ENCODE data around the gene IFI27L2.
A peak's percentile ranks its signal among the peaks of the same experiment; 100 is the strongest.

The IFI27L2 gene

GRCh38 chr14:94098326-94098992 is 30.9 kb downstream of the IFI27L2 start:
- DNase-seq: no peak

GRCh38 chr14:94097091-94097490 is 32.3 kb downstream of the IFI27L2 start:
- no peak for DNase-seq

GRCh38 chr14:94093418-94093817 is 36.0 kb downstream of the IFI27L2 start:
- no peak for DNase-seq

- no peak for DNase-seq
Observed at GRCh38 chr14:94089479-94089878, 39.9 kb downstream of the IFI27L2 start.

- DNase-seq: no peak
Observed at GRCh38 chr14:94088516-94088915, 40.9 kb downstream of the IFI27L2 start.

- DNase-seq: no peak
Observed at GRCh38 chr14:94087891-94088290, 41.5 kb downstream of the IFI27L2 start.

GRCh38 chr14:94081386-94081820 is 48.0 kb downstream of the IFI27L2 start:
- no peak for DNase-seq

- peak; percentile 93 for DNase-seq
Observed at GRCh38 chr14:94080621-94081385, 48.6 kb downstream of the IFI27L2 start, which contains the start of the genes DDX24 and IFI27L1. Gene DDX24 (minus strand): TSS chr14:94081202. CDS start chr14:94079742, 1,460 bp downstream. Gene IFI27L1 (plus strand): TSS chr14:94081310. CDS start chr14:94096938, 15,628 bp downstream.

- no peak for DNase-seq
Observed at GRCh38 chr14:94079891-94080620, 49.3 kb downstream of the IFI27L2 start.

- no peak for DNase-seq
Observed at GRCh38 chr14:94077823-94078222, 51.6 kb downstream of the IFI27L2 start.
